ENCODE results near the gene CA9. TPM values are rescaled to one million over a fixed set of nuclear protein-coding genes. Genes with fewer than 3 reads are reported as not detected.

Gene CA9
- total and polyA plus RNA-seq, 8 donors: 0.26 to 1.8 (median 1.3) TPM; not detected in 1

- Histone ChIP-seq H3K9me3 (no peaks in the 10 kb centered on the region), H3K4me1 (peaks cover 6 to 15% of the 10 kb centered on the region in 2 donors), H3K36me3 (peaks cover 0 to 10% of the 10 kb centered on the region in 2 donors), H3K4me3 (no peak overlapping the region), H3K27me3 (peaks cover 9 to 23% of the 10 kb centered on the region in 2 donors), H3K27ac (no peak overlapping the region)
- no peak for DNase-seq
- no peak for ATAC-seq
- TF ChIP-seq CTCF (IDR thresholded peaks at IDR 0.05): no peak
- intact Hi-C loops (cut with DNase I): no loop called here
These were observed 6.1 kb downstream of the CA9 start for GRCh38 chr9:35679766-35680330.

GRCh38 chr9:35680331-35681105 lies 6.8 kb downstream of the CA9 start:
- no peak overlapping the region for H3K27ac ChIP-seq
- no peak for TF ChIP-seq CTCF (IDR thresholded peaks at IDR 0.05)
- ATAC-seq (no peak), DNase-seq (no peak)
- peaks cover 9 to 17% of the 10 kb centered on the region in 2 donors for H3K27me3 ChIP-seq
- peaks cover 6 to 12% of the 10 kb centered on the region in 2 donors for H3K4me1 ChIP-seq
- H3K4me3 ChIP-seq: no peak overlapping the region
- H3K9me3 ChIP-seq: no peaks in the 10 kb centered on the region
- intact Hi-C loops (cut with DNase I): no loop called here
- H3K36me3 ChIP-seq: peaks cover 0 to 17% of the 10 kb centered on the region in 2 donors

GRCh38 chr9:35681341-35682002 lies 7.7 kb downstream of the CA9 start:
- no peak overlapping the region for H3K27ac ChIP-seq
- no peak for ATAC-seq
- intact Hi-C loops (cut with DNase I): no loop called here
- H3K4me3 ChIP-seq: no peak overlapping the region
- peaks cover 4 to 7% of the 10 kb centered on the region in 2 donors for H3K27me3 ChIP-seq
- no peak for TF ChIP-seq CTCF (IDR thresholded peaks at IDR 0.05)
- peaks cover 0 to 2% of the 10 kb centered on the region in 2 donors for H3K4me1 ChIP-seq
- H3K9me3 ChIP-seq: no peaks in the 10 kb centered on the region
- peaks cover 0 to 18% of the 10 kb centered on the region in 2 donors for H3K36me3 ChIP-seq
- no peak for DNase-seq

- peaks cover 0 to 18% of the 10 kb centered on the region in 2 donors for H3K36me3 ChIP-seq
- no peak overlapping the region for H3K27ac ChIP-seq
- no peak for DNase-seq
- no peak for ATAC-seq
- peaks cover 0 to 3% of the 10 kb centered on the region in 2 donors for H3K27me3 ChIP-seq
- intact Hi-C loops (cut with DNase I): no loop called here
- TF ChIP-seq CTCF (IDR thresholded peaks at IDR 0.05): no peak
- H3K4me3 ChIP-seq: no peak overlapping the region
- H3K4me1 ChIP-seq: peaks cover 0 to 2% of the 10 kb centered on the region in 2 donors
- no peaks in the 10 kb centered on the region for H3K9me3 ChIP-seq
These were observed 8.3 kb downstream of the CA9 start for GRCh38 chr9:35682051-35682450.

Data from left lung (tissue), 10 donors.